Thymus (tissue), 11 donors: ENCODE measurements around the gene TCTN2. TPM values are rescaled to one million over a fixed set of nuclear protein-coding genes. Genes with fewer than 3 reads are reported as not detected.

ENCODE experiments used
- DNase-seq, 9 donors: peaks; one replicate each; pipeline ENCODE4 v3.0.0-alpha.2; 2013; ENCODE audit warnings: low spot score in 9 of 9, low read depth in 6 of 9, missing footprints in 1 of 9
- H3K27ac ChIP-seq, 2 donors: one replicate each; pipeline ENCODE4 v1.5.1; 2013; ENCODE audit warnings: control low read depth in 1 of 2, low read depth in 1 of 2, low read length in 1 of 2, mild to moderate bottlenecking in 1 of 2, moderate library complexity in 1 of 2
- H3K27me3 ChIP-seq, 2 donors: one replicate each; pipeline ENCODE4 v1.5.1; 2013; ENCODE audit warnings: low read length in 1 of 2; ENCODE audit not compliant: control insufficient read depth in 2 of 2, insufficient read depth in 1 of 2
- H3K36me3 ChIP-seq, 2 donors: one replicate each; pipeline ENCODE4 v1.5.1; 2013; ENCODE audit warnings: low read length in 1 of 2, mild to moderate bottlenecking in 1 of 2, moderate library complexity in 1 of 2; ENCODE audit not compliant: control insufficient read depth in 2 of 2, insufficient read depth in 2 of 2
- H3K4me1 ChIP-seq, 2 donors: one replicate each; pipeline ENCODE4 v1.5.1; 2013; ENCODE audit warnings: low read length in 2 of 2; ENCODE audit not compliant: control insufficient read depth in 2 of 2, insufficient read depth in 2 of 2
- H3K4me3 ChIP-seq, 2 donors: one replicate each; pipeline ENCODE4 v1.5.1; 2013; ENCODE audit warnings: low read length in 2 of 2, control low read depth in 1 of 2, mild to moderate bottlenecking in 1 of 2
- H3K9me3 ChIP-seq, 2 donors: one replicate each; pipeline ENCODE4 v1.5.1; 2013; ENCODE audit warnings: low read length in 1 of 2, mild to moderate bottlenecking in 1 of 2; ENCODE audit not compliant: control insufficient read depth in 2 of 2, insufficient read depth in 1 of 2
- WGBS: extraction: QIAGEN DNeasy Blood & Tissue Kit; methylation state at CpG from one replicate; pipeline ENCODE4 v1.1.7; 2013; 5-methylcytosine and 5-hydroxymethylcytosine counted together
- polyA plus RNA-seq: library from polyadenylated mRNA; stranded (reverse); fragments of 200-250 nt; gene quantifications from one replicate; pipeline ENCODE4 v1.2.3, GENCODE V29; 2013
- total RNA-seq: library from RNA; stranded (reverse); fragments of 120-200 nt; gene quantifications from one replicate; pipeline ENCODE4 v1.2.4, GENCODE V29; 2013
- donor health status: healthy.

The TCTN2 gene
- total and polyA plus RNA-seq, 2 donors, result 2.2 to 3.7 TPM

- Histone ChIP-seq H3K9me3 (no peaks in the 10 kb centered on the region), H3K27ac (no peak overlapping the region), H3K36me3 (peaks cover 0 to 10% of the 10 kb centered on the region in 2 donors), H3K4me1 (no peaks in the 10 kb centered on the region), H3K27me3 (no peaks in the 10 kb centered on the region), H3K4me3 (no peak overlapping the region)
- DNase-seq, result no peak
- 98% methylated on average over 10 of the region's 10 CpGs for WGBS
Measured at GRCh38 chr12:123678981-123679380, 8.1 kb downstream of the TCTN2 start.

- no peak overlapping the region for H3K27ac ChIP-seq
- H3K36me3 ChIP-seq, result peaks cover 0 to 7% of the 10 kb centered on the region in 2 donors
- H3K9me3 ChIP-seq, result no peaks in the 10 kb centered on the region
- H3K4me1 ChIP-seq, result no peaks in the 10 kb centered on the region
- no peaks in the 10 kb centered on the region for H3K27me3 ChIP-seq
- WGBS, result 94% methylated on average over 2 of the region's 2 CpGs
- no peak overlapping the region for H3K4me3 ChIP-seq
- no peak for DNase-seq
Measured at GRCh38 chr12:123681605-123682004, 10.7 kb downstream of the TCTN2 start.

GRCh38 chr12:123683964-123684363 is 13.1 kb downstream of the TCTN2 start:
- no peak overlapping the region for H3K27ac ChIP-seq
- WGBS, result 95% methylated on average over 3 of the region's 3 CpGs
- no peaks in the 10 kb centered on the region for H3K9me3 ChIP-seq
- peaks cover under 1 to 6% of the 10 kb centered on the region in 2 donors for H3K36me3 ChIP-seq
- no peak for DNase-seq
- no peaks in the 10 kb centered on the region for H3K4me1 ChIP-seq
- no peak overlapping the region for H3K4me3 ChIP-seq
- no peaks in the 10 kb centered on the region for H3K27me3 ChIP-seq

GRCh38 chr12:123686636-123687190 is 15.8 kb downstream of the TCTN2 start:
- Histone ChIP-seq H3K4me3 (no peak overlapping the region), H3K9me3 (no peaks in the 10 kb centered on the region), H3K4me1 (no peaks in the 10 kb centered on the region), H3K27ac (no peak overlapping the region), H3K36me3 (peaks cover 0 to 7% of the 10 kb centered on the region in 2 donors), H3K27me3 (no peaks in the 10 kb centered on the region)
- WGBS, result 97% methylated on average over 18 of the region's 18 CpGs
- DNase-seq, result no peak

GRCh38 chr12:123690191-123690840 is 19.4 kb downstream of the TCTN2 start:
- Histone ChIP-seq H3K27me3 (no peaks in the 10 kb centered on the region), H3K27ac (no peak overlapping the region), H3K4me3 (no peak overlapping the region), H3K9me3 (no peaks in the 10 kb centered on the region), H3K4me1 (no peaks in the 10 kb centered on the region), H3K36me3 (peaks cover 0 to 7% of the 10 kb centered on the region in 2 donors)
- WGBS, result 98% methylated on average over 8 of the region's 8 CpGs
- no peak for DNase-seq

- WGBS, result 98% methylated on average over 8 of the region's 8 CpGs
Measured at GRCh38 chr12:123696207-123696606, 25.3 kb downstream of the TCTN2 start.

GRCh38 chr12:123696646-123697045 is 25.7 kb downstream of the TCTN2 start:
- WGBS, result 28% methylated on average over 4 of the region's 4 CpGs
- Histone ChIP-seq H3K4me1 (peaks cover 0 to 4% of the 10 kb centered on the region in 2 donors), H3K27ac (no peak overlapping the region), H3K9me3 (no peaks in the 10 kb centered on the region), H3K36me3 (no peaks in the 10 kb centered on the region), H3K4me3 (no peak overlapping the region), H3K27me3 (no peaks in the 10 kb centered on the region)
- DNase-seq, result peak in 5 of 9 donors; percentile 43 to 80 (median 46)

More at GRCh38 chr12:123696207-123696606, 25.3 kb downstream of the TCTN2 start:
- H3K27ac ChIP-seq, result no peak overlapping the region
- H3K9me3 ChIP-seq, result no peaks in the 10 kb centered on the region
- H3K27me3 ChIP-seq, result no peaks in the 10 kb centered on the region
- H3K36me3 ChIP-seq, result peaks cover 0 to under 1% of the 10 kb centered on the region in 2 donors
- peaks cover 0 to 4% of the 10 kb centered on the region in 2 donors for H3K4me1 ChIP-seq
- no peak overlapping the region for H3K4me3 ChIP-seq
- no peak for DNase-seq

GRCh38 chr12:123705935-123706334 is 35.0 kb downstream of the TCTN2 start:
- no peak for DNase-seq
- H3K9me3 ChIP-seq, result no peaks in the 10 kb centered on the region
- H3K4me3 ChIP-seq, result no peak overlapping the region
- H3K36me3 ChIP-seq, result peaks cover 2 to 3% of the 10 kb centered on the region in 2 donors
- no peaks in the 10 kb centered on the region for H3K4me1 ChIP-seq
- no peaks in the 10 kb centered on the region for H3K27me3 ChIP-seq
- WGBS, result 97% methylated on average over 3 of the region's 3 CpGs
- H3K27ac ChIP-seq, result no peak overlapping the region

- peaks cover 0 to 2% of the 10 kb centered on the region in 2 donors for H3K36me3 ChIP-seq
- DNase-seq, result no peak
- H3K27me3 ChIP-seq, result no peaks in the 10 kb centered on the region
- WGBS, result 97% methylated on average over 4 of the region's 4 CpGs
- no peak overlapping the region for H3K4me3 ChIP-seq
- peaks cover 0 to 4% of the 10 kb centered on the region in 2 donors for H3K4me1 ChIP-seq
- H3K27ac ChIP-seq, result no peak overlapping the region
- H3K9me3 ChIP-seq, result no peaks in the 10 kb centered on the region
Measured at GRCh38 chr12:123707466-123707865, 36.6 kb downstream of the TCTN2 start.
